ENCODE results near the gene PLEKHA7.

GRCh38 chr11:16800382-16800781, 213.8 kb downstream of the PLEKHA7 start:
- TF ChIP-seq, protein P1, sequence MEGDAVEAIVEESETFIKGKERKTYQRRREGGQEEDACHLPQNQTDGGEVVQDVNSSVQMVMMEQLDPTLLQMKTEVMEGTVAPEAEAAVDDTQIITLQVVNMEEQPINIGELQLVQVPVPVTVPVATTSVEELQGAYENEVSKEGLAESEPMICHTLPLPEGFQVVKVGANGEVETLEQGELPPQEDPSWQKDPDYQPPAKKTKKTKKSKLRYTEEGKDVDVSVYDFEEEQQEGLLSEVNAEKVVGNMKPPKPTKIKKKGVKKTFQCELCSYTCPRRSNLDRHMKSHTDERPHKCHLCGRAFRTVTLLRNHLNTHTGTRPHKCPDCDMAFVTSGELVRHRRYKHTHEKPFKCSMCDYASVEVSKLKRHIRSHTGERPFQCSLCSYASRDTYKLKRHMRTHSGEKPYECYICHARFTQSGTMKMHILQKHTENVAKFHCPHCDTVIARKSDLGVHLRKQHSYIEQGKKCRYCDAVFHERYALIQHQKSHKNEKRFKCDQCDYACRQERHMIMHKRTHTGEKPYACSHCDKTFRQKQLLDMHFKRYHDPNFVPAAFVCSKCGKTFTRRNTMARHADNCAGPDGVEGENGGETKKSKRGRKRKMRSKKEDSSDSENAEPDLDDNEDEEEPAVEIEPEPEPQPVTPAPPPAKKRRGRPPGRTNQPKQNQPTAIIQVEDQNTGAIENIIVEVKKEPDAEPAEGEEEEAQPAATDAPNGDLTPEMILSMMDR (IDR thresholded peaks at IDR 0.05; ENCODE audit: insufficient read depth, low read length): no peak
- no peak for TF ChIP-seq POLR2AphosphoS5 (IDR thresholded peaks at IDR 0.05; ENCODE audit: low read depth)
- no peak for TF ChIP-seq REST (IDR thresholded peaks at IDR 0.05; ENCODE audit: insufficient replicate concordance, low read depth)
- no peak for TF ChIP-seq GABPA (IDR thresholded peaks at IDR 0.05; ENCODE audit: low read depth)
- TF ChIP-seq SPI1 (IDR thresholded peaks at IDR 0.05; ENCODE audit: borderline replicate concordance, low read depth): no peak
